ENCODE results near the gene ADORA3.

The ADORA3 gene

GRCh38 chr1:111515291-111516004 lies 12.0 kb upstream of the ADORA3 start:
- peak overlapping the region; percentile 40 for H3K4me3 ChIP-seq (ENCODE audit: low read depth, low read length)
- no peak for TF ChIP-seq CTCF (conservative IDR thresholded peaks at IDR 0.05; ENCODE audit: low read depth, low read length)
- peak; percentile 35 for DNase-seq (ENCODE audit: low read depth)

GRCh38 chr1:111513410-111514020 lies 10.1 kb upstream of the ADORA3 start:
- TF ChIP-seq CTCF (conservative IDR thresholded peaks at IDR 0.05; ENCODE audit: low read depth, low read length), result no peak
- no peak overlapping the region for H3K4me3 ChIP-seq (ENCODE audit: low read depth, low read length)
- no peak for DNase-seq (ENCODE audit: low read depth)

DNA sequence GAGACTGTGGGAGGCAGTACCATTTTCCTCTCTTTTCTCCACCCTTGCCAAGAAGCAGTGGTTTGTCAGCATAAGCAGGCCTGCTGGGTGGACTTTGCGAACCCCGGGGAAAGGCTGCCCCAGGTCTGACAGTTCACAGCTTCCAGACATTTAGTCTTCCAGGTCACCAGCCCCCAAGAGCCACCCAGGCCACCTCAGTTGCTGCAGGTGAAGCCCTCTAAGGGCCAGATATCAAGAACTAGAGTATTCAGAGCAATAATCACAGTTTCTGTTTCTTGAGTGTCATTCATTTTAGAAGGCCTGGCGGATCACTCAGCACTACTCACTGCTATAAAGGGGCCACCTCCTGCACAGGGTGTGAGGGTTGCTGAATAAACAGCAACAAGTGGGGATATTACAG lies 9.5 kb upstream of the ADORA3 start:
- DNase-seq (ENCODE audit: low read depth), result no peak
- no peak overlapping the region for H3K4me3 ChIP-seq (ENCODE audit: low read depth, low read length)
- no peak for TF ChIP-seq CTCF (conservative IDR thresholded peaks at IDR 0.05; ENCODE audit: low read depth, low read length)

- DNase-seq (ENCODE audit: low read depth), result no peak
- no peak for TF ChIP-seq CTCF (conservative IDR thresholded peaks at IDR 0.05; ENCODE audit: low read depth, low read length)
- H3K4me3 ChIP-seq (ENCODE audit: low read depth, low read length), result no peak overlapping the region
Observed at GRCh38 chr1:111512132-111512889, 8.9 kb upstream of the ADORA3 start.

- no peak for TF ChIP-seq CTCF (conservative IDR thresholded peaks at IDR 0.05; ENCODE audit: low read depth, low read length)
- H3K4me3 ChIP-seq (ENCODE audit: low read depth, low read length), result no peak overlapping the region
- DNase-seq (ENCODE audit: low read depth), result no peak
Observed at GRCh38 chr1:111511370-111511769, 7.9 kb upstream of the ADORA3 start.

GRCh38 chr1:111509997-111510375 lies 6.6 kb upstream of the ADORA3 start:
- TF ChIP-seq CTCF (conservative IDR thresholded peaks at IDR 0.05; ENCODE audit: low read depth, low read length), result no peak
- no peak for DNase-seq (ENCODE audit: low read depth)

More at GRCh38 chr1:111509997-111510375, 6.6 kb upstream of the ADORA3 start:
- no peak overlapping the region for H3K4me3 ChIP-seq (ENCODE audit: low read depth, low read length)
